Activated T-helper 17 cell treated with anti-CD3 and anti-CD28 coated beads, Interleukin-2, amount 50 U/mL, for 72 hours (primary cell): ENCODE measurements around the gene CFAP300. TPM values are rescaled to one million over a fixed set of nuclear protein-coding genes. Genes with fewer than 3 reads are reported as not detected.

ENCODE experiments used
- ATAC-seq: fragments of 150-1000 bp; cut with Tn5 transposase; replicated peaks from 2 replicates; pipeline ENCODE4 v1.10.0; 2021; ENCODE audit warnings: mild to moderate bottlenecking, moderate library complexity
- H3K27ac Mint-ChIP-seq: one replicate; pipeline ENCODE4 v1.8.0; 2022; ENCODE audit warnings: mixed read lengths
- H3K27me3 Mint-ChIP-seq: one replicate; pipeline ENCODE4 v1.8.0; 2022; ENCODE audit warnings: mixed read lengths
- H3K36me3 Mint-ChIP-seq: one replicate; pipeline ENCODE4 v1.8.0; 2022; ENCODE audit warnings: low read depth, mild to moderate bottlenecking, mixed read lengths
- H3K4me1 Mint-ChIP-seq: one replicate; pipeline ENCODE4 v1.8.0; 2022; ENCODE audit warnings: mixed read lengths
- H3K4me3 Mint-ChIP-seq: one replicate; pipeline ENCODE4 v1.8.0; 2022; ENCODE audit warnings: mild to moderate bottlenecking, mixed read lengths
- H3K9me3 Mint-ChIP-seq: one replicate; pipeline ENCODE4 v1.8.0; 2022; ENCODE audit warnings: mixed read lengths
- total RNA-seq, 2 donors: library from RNA; stranded (reverse); gene quantifications; one replicate each; pipeline ENCODE4 v1.2.3, GENCODE V29; 2022

The CFAP300 gene
- total RNA-seq = not detected

DNA sequence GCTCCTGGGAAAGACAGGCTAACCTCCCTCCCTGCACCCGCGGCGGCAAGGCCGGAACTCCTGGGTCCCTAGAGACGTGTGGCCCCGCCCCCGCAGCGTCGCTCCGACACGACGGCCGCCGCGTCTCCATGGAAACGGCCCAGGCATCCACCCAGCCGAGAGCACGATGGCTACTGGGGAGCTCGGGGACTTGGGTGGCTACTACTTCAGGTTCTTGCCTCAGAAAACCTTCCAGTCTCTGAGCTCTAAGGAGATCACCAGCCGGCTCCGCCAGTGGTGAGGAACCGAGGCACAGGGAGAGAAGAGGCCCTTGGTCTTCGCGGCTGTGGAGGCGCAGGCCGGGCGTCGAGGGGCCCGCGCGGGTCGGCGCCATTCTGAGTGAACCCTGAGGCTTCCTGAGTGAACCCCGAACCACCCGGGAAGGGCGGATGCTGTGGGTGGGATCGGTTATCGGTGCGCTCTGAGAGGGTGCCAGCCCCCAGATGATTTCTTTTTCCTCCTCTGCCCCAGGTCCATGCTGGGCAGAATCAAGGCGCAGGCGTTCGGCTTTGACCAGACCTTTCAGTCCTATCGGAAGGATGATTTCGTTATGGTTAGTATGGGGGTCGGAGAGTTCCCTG lies at the start of gene CFAP300:
Gene CFAP300 (plus strand): TSS at position 133 of the 620 bp plus-strand sequence. CDS start 34 bp downstream, at position 167.
- H3K4me1 Mint-ChIP-seq = no peaks in the 10 kb centered on the region
- peak within 1 kb of the TSS; percentile 76 for H3K4me3 Mint-ChIP-seq
- peaks cover 21% of the 10 kb centered on the region for H3K27me3 Mint-ChIP-seq
- no peaks in the 10 kb centered on the region for H3K36me3 Mint-ChIP-seq
- ATAC-seq = peak; percentile 92
- H3K27ac Mint-ChIP-seq = no peak within 1 kb of the TSS
- no peaks in the 10 kb centered on the region for H3K9me3 Mint-ChIP-seq

DNA sequence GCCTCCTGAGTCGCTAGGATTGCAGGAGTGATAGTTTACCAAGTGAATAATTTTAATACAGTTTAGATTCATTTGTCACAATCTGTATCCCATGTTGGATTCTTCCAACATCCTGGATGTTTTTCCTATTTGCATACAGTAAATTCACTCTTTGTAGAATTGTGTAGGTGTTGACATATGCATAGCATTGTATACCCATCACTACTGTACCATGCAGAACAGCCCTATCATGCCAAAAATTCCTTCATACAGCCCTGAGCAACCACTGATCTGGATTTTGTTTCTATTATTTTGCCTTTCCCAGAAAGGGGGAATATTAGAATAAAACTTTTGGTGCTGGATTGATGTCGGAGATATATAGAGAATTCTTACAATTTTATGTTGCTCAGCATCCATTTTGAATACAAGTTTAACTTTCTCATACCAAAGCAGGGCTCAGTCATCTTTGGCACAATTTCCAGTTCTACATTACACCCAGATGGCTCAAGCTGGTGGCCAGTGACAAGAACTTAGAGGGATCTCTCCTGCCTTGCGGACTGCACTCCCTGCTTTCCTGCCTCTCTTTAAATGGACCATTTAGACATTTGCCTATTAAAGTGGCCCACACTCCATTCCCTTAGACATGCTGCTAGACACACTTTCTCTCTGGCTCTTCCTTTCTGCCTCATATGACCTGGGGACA lies 45.4 kb upstream of the CFAP300 start:
- Mint-ChIP-seq H3K4me1 (no peaks in the 10 kb centered on the region), H3K27ac (no peak overlapping the region), H3K4me3 (no peak overlapping the region), H3K36me3 (no peaks in the 10 kb centered on the region), H3K9me3 (no peaks in the 10 kb centered on the region), H3K27me3 (no peaks in the 10 kb centered on the region)
- ATAC-seq = no peak

DNA sequence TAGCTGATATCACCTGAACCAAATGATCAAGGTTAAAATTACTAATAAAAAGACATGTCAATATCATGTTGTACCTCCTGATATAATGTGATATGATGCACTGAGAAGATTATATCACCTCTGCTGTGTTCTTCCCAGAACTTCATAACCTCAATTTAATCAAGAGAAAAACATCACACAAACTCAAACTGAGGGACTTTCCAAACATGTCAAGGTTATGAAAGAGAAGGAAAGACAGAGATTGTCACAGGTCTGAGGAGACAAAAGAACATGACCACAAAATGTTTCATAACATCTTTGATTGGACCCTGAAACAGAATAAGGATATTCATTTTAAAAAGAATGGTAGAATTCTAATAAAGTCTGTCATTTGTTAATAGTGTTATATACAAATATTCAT lies 43.0 kb upstream of the CFAP300 start:
- H3K9me3 Mint-ChIP-seq = no peaks in the 10 kb centered on the region
- no peaks in the 10 kb centered on the region for H3K36me3 Mint-ChIP-seq
- no peak for ATAC-seq
- no peak overlapping the region for H3K4me3 Mint-ChIP-seq
- no peaks in the 10 kb centered on the region for H3K27me3 Mint-ChIP-seq
- no peaks in the 10 kb centered on the region for H3K4me1 Mint-ChIP-seq
- H3K27ac Mint-ChIP-seq = no peak overlapping the region

DNA sequence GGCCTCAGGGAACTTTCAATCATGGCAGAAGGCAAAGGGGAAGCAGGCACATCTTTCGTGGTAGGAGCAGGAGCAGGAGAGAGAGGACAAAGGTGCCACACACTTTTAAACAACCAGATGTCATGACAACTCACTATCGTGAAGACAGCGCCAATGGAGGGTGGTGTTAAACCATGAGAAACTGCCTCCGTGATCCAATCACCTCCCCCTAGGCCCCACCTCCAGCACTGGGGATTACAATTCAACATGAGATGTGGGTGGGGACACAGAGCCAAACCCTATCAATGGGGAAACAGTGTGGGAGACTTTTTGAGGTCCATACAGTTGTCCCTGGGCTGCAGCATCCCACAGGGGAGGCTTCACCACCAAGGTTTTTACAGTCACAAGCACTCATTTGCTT lies 41.9 kb upstream of the CFAP300 start:
- no peaks in the 10 kb centered on the region for H3K4me1 Mint-ChIP-seq
- peaks cover 4% of the 10 kb centered on the region for H3K27me3 Mint-ChIP-seq
- H3K36me3 Mint-ChIP-seq = no peaks in the 10 kb centered on the region
- H3K4me3 Mint-ChIP-seq = no peak overlapping the region
- H3K9me3 Mint-ChIP-seq = no peaks in the 10 kb centered on the region
- no peak for ATAC-seq
- no peak overlapping the region for H3K27ac Mint-ChIP-seq

DNA sequence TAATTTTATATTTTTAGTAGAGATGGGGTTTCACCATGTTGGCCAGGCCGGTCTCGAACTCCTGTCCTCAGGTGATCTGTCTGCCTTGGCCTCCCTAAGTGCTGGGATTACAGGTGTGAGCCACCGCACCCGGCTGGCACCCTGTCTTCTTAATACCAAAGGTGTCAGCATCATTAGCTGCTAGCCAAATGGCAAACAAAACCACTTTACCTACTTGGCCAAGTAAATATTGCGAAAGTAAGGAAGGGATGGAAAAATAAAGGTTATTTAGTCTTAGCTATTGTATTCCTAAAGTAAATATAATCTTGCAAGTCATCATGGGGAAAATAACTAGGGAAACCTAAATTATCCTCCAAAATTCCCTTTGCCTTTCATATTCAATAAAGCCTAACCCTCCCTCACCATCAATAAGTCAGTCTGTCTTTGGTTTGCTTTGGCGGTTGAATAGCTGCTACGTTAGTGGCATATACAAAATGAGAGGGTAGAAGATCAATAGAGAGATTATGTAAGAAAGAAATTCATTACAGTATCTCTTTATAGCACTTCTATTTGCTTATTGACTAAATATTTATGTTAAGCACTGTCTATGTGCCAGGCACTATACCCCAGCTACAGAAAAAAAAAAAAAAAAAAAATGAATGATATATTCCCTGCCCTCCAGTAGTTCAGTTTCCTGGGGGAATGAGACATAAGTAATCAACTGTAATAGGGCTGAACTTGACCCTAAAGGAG lies 40.2 kb upstream of the CFAP300 start:
- Mint-ChIP-seq H3K27ac (no peak overlapping the region), H3K36me3 (no peaks in the 10 kb centered on the region), H3K4me1 (no peaks in the 10 kb centered on the region), H3K4me3 (no peak overlapping the region), H3K9me3 (no peaks in the 10 kb centered on the region), H3K27me3 (peaks cover 4% of the 10 kb centered on the region)
- no peak for ATAC-seq

DNA sequence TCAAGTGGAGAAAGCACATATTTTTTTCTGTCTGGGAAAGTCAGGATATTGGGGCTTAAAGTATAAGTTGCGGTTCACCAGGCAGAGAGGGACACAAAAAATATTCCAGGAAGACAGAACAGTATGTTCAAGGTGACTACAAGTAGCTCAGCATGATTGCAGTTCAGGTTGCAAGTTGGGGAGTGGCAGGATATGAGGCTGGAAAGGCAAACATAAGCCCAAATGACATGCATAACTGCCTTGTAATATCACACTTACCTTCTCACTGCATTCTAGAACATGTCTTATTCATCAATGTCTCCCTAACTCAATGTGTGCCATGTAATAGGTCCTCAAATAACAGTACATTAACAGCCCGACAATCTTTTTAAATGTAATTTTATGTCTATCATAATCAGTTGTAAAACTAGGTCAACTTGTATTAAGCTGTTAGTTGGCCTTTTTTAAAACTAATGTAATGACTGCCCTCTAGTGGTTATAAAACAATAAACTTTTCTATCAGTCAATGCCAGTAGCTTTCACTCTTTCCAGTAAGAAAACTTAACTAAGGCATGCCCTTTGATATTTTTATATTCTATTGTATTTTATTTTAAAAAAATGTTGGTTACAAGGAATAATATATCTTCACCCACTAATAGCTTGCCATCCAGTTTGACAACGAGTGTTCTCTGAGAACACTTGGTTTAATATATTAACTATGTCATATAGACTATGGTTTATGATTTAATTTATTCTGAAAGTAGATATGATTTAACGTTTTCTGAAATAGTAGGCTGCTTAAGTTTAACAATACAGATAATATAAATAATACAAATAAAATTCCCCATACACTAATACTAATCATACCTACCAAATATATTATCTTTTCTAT lies 39.4 kb upstream of the CFAP300 start:
- no peaks in the 10 kb centered on the region for H3K9me3 Mint-ChIP-seq
- H3K4me1 Mint-ChIP-seq = no peaks in the 10 kb centered on the region
- H3K27ac Mint-ChIP-seq = no peak overlapping the region
- H3K36me3 Mint-ChIP-seq = no peaks in the 10 kb centered on the region
- H3K27me3 Mint-ChIP-seq = peaks cover 8% of the 10 kb centered on the region
- ATAC-seq = peak; percentile 42
- H3K4me3 Mint-ChIP-seq = no peak overlapping the region

DNA sequence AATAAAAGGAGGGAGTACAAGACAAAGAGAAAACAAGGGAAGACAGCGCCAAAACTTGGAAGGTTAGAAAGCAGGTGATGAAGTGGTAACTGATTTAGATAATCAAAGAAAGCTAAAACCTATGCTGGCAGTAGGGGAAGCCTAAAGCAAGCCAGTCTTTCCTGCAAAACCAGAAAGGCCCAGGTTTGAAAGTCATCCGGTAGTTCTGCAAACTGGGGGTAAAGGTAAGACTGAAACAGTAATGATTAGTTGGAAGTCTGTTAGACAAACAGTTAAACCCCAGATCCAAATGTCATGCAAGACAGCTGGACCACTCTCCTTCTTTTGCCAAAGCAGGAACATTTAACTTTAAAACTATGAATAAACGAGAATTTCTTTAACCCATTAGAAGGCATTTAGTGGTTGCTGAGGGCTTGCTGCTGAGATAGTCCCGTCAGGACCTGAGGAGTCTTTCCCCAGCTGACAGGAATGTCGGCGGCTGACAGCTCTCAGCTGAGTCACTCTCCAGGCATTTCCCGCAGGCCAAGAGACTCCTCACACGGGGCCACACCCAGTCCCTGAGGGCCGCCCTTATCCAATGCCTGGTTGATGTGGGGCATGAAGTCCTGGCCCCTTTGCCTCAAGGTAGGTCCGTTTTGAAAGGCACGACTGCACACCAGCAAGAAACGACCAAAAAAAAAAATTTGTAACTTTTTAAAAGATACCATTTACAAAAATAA lies 36.3 kb upstream of the CFAP300 start:
- no peak overlapping the region for H3K4me3 Mint-ChIP-seq
- no peaks in the 10 kb centered on the region for H3K4me1 Mint-ChIP-seq
- H3K9me3 Mint-ChIP-seq = no peaks in the 10 kb centered on the region
- no peak for ATAC-seq
- H3K36me3 Mint-ChIP-seq = no peaks in the 10 kb centered on the region
- no peak overlapping the region for H3K27ac Mint-ChIP-seq
- peaks cover 8% of the 10 kb centered on the region for H3K27me3 Mint-ChIP-seq

DNA sequence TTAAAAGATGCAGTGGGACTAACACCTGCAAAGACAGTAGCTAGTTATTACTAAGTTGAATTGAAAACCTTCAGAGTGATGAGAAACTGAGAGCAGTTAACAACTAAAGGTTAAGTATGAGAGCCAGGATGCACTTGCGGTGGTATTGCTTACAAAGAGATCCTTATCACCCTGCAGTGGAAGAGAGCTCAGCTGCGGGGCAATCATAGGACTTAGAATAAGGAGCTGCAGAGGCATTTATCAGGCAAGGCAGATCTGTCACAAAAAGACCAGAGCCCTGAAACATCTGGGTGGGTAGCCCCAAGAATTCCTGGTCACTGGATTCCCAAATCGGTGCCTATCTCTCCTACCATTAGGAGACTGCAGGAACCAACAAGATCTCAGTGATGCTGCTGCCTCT lies 34.3 kb upstream of the CFAP300 start:
- Mint-ChIP-seq H3K27ac (no peak overlapping the region), H3K9me3 (no peaks in the 10 kb centered on the region), H3K27me3 (peaks cover 8% of the 10 kb centered on the region), H3K36me3 (no peaks in the 10 kb centered on the region), H3K4me1 (no peaks in the 10 kb centered on the region), H3K4me3 (no peak overlapping the region)
- ATAC-seq = peak; percentile 26

DNA sequence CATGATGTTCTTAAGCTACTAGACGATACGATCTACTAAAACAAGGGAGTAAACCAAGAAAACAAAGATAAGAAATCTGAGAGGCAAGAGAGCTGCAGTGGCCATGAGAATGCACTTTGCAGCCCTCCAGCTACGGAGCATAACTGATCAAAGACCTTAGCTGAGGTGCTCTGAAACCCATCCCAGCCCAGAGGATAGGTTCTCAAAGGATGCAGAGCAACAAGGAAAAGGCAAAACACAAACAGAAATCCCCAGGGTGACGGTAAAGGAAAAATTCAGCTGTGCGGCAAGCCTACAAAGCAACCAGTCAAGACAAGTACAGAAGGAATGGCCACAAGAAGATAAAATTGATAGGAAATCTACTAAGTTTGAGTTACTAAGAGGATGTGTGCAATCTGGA lies 32.5 kb upstream of the CFAP300 start:
- no peak for ATAC-seq
- H3K9me3 Mint-ChIP-seq = no peaks in the 10 kb centered on the region
- no peaks in the 10 kb centered on the region for H3K4me1 Mint-ChIP-seq
- H3K36me3 Mint-ChIP-seq = no peaks in the 10 kb centered on the region
- no peak overlapping the region for H3K4me3 Mint-ChIP-seq
- H3K27me3 Mint-ChIP-seq = peaks cover 8% of the 10 kb centered on the region
- H3K27ac Mint-ChIP-seq = no peak overlapping the region

DNA sequence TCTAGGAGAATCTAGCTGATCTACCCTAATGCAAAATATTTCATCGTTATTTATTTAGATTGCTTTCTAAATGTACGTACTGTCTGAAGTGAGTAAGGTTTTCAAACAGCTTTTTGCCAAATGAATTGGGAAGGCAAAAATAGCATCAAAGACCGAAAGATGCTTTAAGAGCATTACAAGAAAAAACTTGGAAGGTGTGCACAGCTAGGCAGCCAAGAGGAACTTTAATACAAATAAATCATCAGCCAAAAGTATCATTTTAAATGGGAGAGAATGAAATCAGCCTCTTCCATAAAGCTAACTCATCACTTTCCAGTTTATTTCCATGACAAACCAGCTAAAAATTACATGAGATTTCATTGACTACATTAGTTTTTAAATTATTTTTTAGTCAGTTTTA lies 30.2 kb upstream of the CFAP300 start:
- H3K27ac Mint-ChIP-seq = no peak overlapping the region
- no peaks in the 10 kb centered on the region for H3K9me3 Mint-ChIP-seq
- no peaks in the 10 kb centered on the region for H3K4me1 Mint-ChIP-seq
- ATAC-seq = no peak
- peaks cover 4% of the 10 kb centered on the region for H3K27me3 Mint-ChIP-seq
- no peak overlapping the region for H3K4me3 Mint-ChIP-seq
- H3K36me3 Mint-ChIP-seq = no peaks in the 10 kb centered on the region

DNA sequence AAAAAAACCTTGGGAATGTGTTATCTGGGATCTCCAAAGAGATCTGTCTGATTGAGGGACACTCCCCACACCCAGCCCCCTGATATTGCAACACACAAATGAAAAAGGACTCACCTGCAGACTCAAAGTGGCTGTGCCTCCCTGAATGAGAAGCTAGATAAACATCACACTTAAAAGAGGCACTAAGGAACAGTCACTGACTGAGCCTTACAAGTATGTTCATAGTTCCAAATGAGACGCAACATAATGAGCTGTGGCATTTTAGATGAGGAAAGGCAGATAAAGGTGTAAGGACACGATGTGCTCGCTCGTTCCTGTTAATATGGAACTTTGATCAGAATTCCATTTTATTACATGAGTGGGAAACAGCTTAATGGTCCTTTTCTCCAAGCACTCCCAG lies 21.0 kb upstream of the CFAP300 start:
- H3K4me1 Mint-ChIP-seq = no peaks in the 10 kb centered on the region
- no peaks in the 10 kb centered on the region for H3K36me3 Mint-ChIP-seq
- no peak for ATAC-seq
- H3K27ac Mint-ChIP-seq = no peak overlapping the region
- no peak overlapping the region for H3K4me3 Mint-ChIP-seq
- peaks cover 25% of the 10 kb centered on the region for H3K27me3 Mint-ChIP-seq
- H3K9me3 Mint-ChIP-seq = no peaks in the 10 kb centered on the region

DNA sequence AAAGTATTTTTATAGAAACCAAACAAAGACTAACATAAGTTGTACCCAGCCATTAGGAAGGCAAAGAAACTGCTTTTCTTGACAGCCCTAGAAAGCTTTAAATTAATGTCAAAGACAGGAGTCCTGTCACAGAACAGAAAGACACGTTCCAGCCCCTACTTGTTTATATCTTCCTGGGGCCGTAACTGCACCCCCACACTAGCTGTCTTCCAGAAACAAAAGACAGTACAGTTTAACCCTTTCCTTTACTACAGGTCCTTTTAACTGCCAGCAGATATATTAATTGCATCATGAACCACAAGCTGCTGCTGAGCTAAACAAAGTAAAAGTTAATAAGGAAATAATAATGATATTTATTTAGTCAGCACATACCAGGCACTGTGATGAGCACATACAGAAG lies 20.3 kb upstream of the CFAP300 start:
- H3K4me1 Mint-ChIP-seq = no peaks in the 10 kb centered on the region
- no peak overlapping the region for H3K4me3 Mint-ChIP-seq
- ATAC-seq = no peak
- no peak overlapping the region for H3K27ac Mint-ChIP-seq
- H3K36me3 Mint-ChIP-seq = no peaks in the 10 kb centered on the region
- H3K9me3 Mint-ChIP-seq = no peaks in the 10 kb centered on the region
- peaks cover 25% of the 10 kb centered on the region for H3K27me3 Mint-ChIP-seq

DNA sequence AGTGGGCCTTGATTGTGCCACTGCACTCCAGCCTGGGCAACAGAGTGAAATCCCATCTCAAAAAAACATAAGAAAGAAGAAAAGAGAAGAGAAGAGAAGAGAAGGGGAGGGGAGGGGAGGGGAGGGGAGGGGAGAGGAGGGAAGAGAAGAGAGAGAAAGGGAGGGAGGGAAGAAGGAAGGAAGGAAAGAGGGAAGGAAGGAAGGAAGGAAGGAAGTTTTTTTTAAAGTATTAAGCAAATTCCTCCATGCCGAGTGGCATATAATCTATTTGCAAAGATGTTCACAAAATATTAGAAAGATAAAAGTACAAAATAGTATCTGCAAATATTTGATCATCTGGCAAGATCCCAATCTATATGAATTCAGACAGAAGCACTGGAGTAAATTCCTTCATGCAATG lies 10.5 kb upstream of the CFAP300 start:
- Mint-ChIP-seq H3K27me3 (peaks cover 20% of the 10 kb centered on the region), H3K9me3 (no peaks in the 10 kb centered on the region), H3K4me1 (no peaks in the 10 kb centered on the region), H3K4me3 (no peak overlapping the region), H3K27ac (no peak overlapping the region), H3K36me3 (no peaks in the 10 kb centered on the region)
- ATAC-seq = no peak

DNA sequence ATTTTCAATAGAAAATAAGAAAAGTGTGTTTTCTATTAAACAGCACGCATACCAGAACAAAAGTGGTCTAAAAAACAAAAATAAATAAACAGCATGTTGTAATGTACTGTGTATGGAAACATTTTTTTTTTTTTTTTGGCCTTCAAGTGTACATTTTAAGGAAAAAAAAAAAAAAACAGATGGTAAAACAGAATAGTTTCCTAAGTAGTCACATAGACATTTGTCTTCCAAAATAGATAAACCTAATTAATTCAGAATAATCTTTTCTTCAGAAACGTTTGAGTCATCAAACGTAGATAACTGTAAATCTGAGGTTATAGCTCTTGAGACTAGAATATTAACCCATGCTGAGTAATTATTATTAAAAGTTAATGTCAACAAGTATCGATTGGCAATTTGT lies 396 bp upstream of the CFAP300 start:
- Mint-ChIP-seq H3K27me3 (peaks cover 21% of the 10 kb centered on the region), H3K36me3 (no peaks in the 10 kb centered on the region), H3K4me1 (no peaks in the 10 kb centered on the region), H3K9me3 (no peaks in the 10 kb centered on the region), H3K4me3 (peak overlapping the region; percentile 76), H3K27ac (no peak overlapping the region)
- ATAC-seq = no peak
